Ishikawa (cell line): Measurements from ENCODE around the gene C11orf52.

Source experiments
- CEBPB ChIP-seq: IDR thresholded peaks from 2 replicates; pipeline ENCODE4 v1.6.1; 2012
- CREB1 ChIP-seq: IDR thresholded peaks from 2 replicates; pipeline ENCODE4 v1.6.1; 2012; ENCODE audit warnings: low read depth
- EGR1 ChIP-seq: IDR thresholded peaks from 2 replicates; pipeline ENCODE4 v1.6.1; 2012
- EP300 ChIP-seq: IDR thresholded peaks from 2 replicates; pipeline ENCODE4 v1.6.1; 2012; ENCODE audit warnings: borderline replicate concordance
- FOXM1 ChIP-seq: IDR thresholded peaks from 2 replicates; pipeline ENCODE4 v1.6.1; 2012; ENCODE audit warnings: low read depth, borderline replicate concordance
- NFIC ChIP-seq: IDR thresholded peaks from 2 replicates; pipeline ENCODE4 v1.6.1; 2012
- RAD21 ChIP-seq: IDR thresholded peaks from 2 replicates; pipeline ENCODE4 v1.6.1; 2012; ENCODE audit warnings: low read depth
- TAF1 ChIP-seq: IDR thresholded peaks from 2 replicates; pipeline ENCODE4 v1.6.1; 2012; ENCODE audit warnings: low read depth, mild to moderate bottlenecking
- TCF12 ChIP-seq: IDR thresholded peaks from 2 replicates; pipeline ENCODE4 v1.6.1; 2012; ENCODE audit warnings: low read depth
- TEAD4 ChIP-seq: IDR thresholded peaks from 2 replicates; pipeline ENCODE4 v1.6.1; 2012
- USF1 ChIP-seq: IDR thresholded peaks from 2 replicates; pipeline ENCODE4 v1.6.1; 2012
- YY1 ChIP-seq: IDR thresholded peaks from 2 replicates; pipeline ENCODE4 v1.6.1; 2012; ENCODE audit warnings: low read depth
- ZBTB7A ChIP-seq: IDR thresholded peaks from 2 replicates; pipeline ENCODE4 v1.6.1; 2012; ENCODE audit warnings: low read depth
- TF ChIP-seq, protein P1 (sequence below): IDR thresholded peaks from 2 replicates; pipeline ENCODE4 v1.6.1; 2012
- TF ChIP-seq, protein P2 (sequence below): IDR thresholded peaks from 2 replicates; pipeline ENCODE4 v1.6.1; 2012; ENCODE audit warnings: low read depth, mild to moderate bottlenecking

The C11orf52 gene

GRCh38 chr11:111920908-111921307, 2.2 kb downstream of the C11orf52 start:
- TF ChIP-seq USF1 = no peak
- no peak for TF ChIP-seq TCF12
- TF ChIP-seq RAD21 = no peak
- no peak for TF ChIP-seq ZBTB7A
- no peak for TF ChIP-seq TAF1
- TF ChIP-seq, protein P1, sequence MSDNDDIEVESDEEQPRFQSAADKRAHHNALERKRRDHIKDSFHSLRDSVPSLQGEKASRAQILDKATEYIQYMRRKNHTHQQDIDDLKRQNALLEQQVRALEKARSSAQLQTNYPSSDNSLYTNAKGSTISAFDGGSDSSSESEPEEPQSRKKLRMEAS = no peak
- TF ChIP-seq EP300 = no peak
- TF ChIP-seq, protein P2, sequence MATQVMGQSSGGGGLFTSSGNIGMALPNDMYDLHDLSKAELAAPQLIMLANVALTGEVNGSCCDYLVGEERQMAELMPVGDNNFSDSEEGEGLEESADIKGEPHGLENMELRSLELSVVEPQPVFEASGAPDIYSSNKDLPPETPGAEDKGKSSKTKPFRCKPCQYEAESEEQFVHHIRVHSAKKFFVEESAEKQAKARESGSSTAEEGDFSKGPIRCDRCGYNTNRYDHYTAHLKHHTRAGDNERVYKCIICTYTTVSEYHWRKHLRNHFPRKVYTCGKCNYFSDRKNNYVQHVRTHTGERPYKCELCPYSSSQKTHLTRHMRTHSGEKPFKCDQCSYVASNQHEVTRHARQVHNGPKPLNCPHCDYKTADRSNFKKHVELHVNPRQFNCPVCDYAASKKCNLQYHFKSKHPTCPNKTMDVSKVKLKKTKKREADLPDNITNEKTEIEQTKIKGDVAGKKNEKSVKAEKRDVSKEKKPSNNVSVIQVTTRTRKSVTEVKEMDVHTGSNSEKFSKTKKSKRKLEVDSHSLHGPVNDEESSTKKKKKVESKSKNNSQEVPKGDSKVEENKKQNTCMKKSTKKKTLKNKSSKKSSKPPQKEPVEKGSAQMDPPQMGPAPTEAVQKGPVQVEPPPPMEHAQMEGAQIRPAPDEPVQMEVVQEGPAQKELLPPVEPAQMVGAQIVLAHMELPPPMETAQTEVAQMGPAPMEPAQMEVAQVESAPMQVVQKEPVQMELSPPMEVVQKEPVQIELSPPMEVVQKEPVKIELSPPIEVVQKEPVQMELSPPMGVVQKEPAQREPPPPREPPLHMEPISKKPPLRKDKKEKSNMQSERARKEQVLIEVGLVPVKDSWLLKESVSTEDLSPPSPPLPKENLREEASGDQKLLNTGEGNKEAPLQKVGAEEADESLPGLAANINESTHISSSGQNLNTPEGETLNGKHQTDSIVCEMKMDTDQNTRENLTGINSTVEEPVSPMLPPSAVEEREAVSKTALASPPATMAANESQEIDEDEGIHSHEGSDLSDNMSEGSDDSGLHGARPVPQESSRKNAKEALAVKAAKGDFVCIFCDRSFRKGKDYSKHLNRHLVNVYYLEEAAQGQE = no peak
- TF ChIP-seq EGR1 = no peak
- TF ChIP-seq YY1 = no peak
- no peak for TF ChIP-seq FOXM1
- no peak for TF ChIP-seq CEBPB
- TF ChIP-seq NFIC = no peak
- TF ChIP-seq CREB1 = no peak
- no peak for TF ChIP-seq TEAD4

GRCh38 chr11:111921541-111922230, 3.0 kb downstream of the C11orf52 start:
- TF ChIP-seq YY1 (no peak), ZBTB7A (no peak), FOXM1 (no peak), CEBPB (no peak), USF1 (no peak), CREB1 (no peak), RAD21 (no peak), TCF12 (no peak), TAF1 (no peak), EP300 (no peak)
- TF ChIP-seq, protein P2 = no peak
- TF ChIP-seq, protein P1 = no peak

GRCh38 chr11:111922803-111923202, 4.1 kb downstream of the C11orf52 start:
- TF ChIP-seq USF1 = no peak
- no peak for TF ChIP-seq EGR1
- TF ChIP-seq, protein P2 = no peak
- 0 out of 2 replicates have a peak, but pooled peaks have one; percentile 27 for TF ChIP-seq NFIC
- peak; percentile 97 for TF ChIP-seq CEBPB
- no peak for TF ChIP-seq FOXM1
- TF ChIP-seq, protein P1 = no peak
- no peak for TF ChIP-seq TEAD4
- TF ChIP-seq YY1 = no peak
- TF ChIP-seq TAF1 = no peak
